ENCODE results near the gene RBKS.
"Not testable (repeated sequence)": the region's sequence is repeated elsewhere in the genome, so short reads cannot be mapped to it uniquely, and the experiment has no call there.

The RBKS gene

GRCh38 chr2:27869763-27870162 is 20.4 kb downstream of the RBKS start:
- no peak for DNase-seq

- no peak for DNase-seq
Measured at GRCh38 chr2:27866237-27866636, 23.9 kb downstream of the RBKS start.

GRCh38 chr2:27863955-27864354 is 26.2 kb downstream of the RBKS start:
- DNase-seq: not testable (repeated sequence)

GRCh38 chr2:27863146-27863545 is 27.0 kb downstream of the RBKS start:
- no peak for DNase-seq

GRCh38 chr2:27860111-27860510 is 30.1 kb downstream of the RBKS start:
- DNase-seq: no peak

GRCh38 chr2:27857417-27858172 is 32.6 kb downstream of the RBKS start:
- no peak for DNase-seq

- DNase-seq: no peak
Measured at GRCh38 chr2:27856956-27857355, 33.2 kb downstream of the RBKS start.

GRCh38 chr2:27856386-27856785 is 33.8 kb downstream of the RBKS start:
- DNase-seq: no peak

GRCh38 chr2:27855476-27855875 is 34.7 kb downstream of the RBKS start:
- DNase-seq: no peak

- no peak for DNase-seq
Measured at GRCh38 chr2:27854229-27854862, 35.8 kb downstream of the RBKS start.

- no peak for DNase-seq
Measured at GRCh38 chr2:27852691-27853090, 37.5 kb downstream of the RBKS start.

- no peak for DNase-seq
Measured at GRCh38 chr2:27849558-27850205, 40.5 kb downstream of the RBKS start.

- no peak for DNase-seq
Measured at GRCh38 chr2:27847333-27847732, 42.9 kb downstream of the RBKS start.

- DNase-seq: no peak
Measured at GRCh38 chr2:27844821-27845255, 45.3 kb downstream of the RBKS start.

- no peak for DNase-seq
Measured at GRCh38 chr2:27843992-27844391, 46.2 kb downstream of the RBKS start.

- no peak for DNase-seq
Measured at GRCh38 chr2:27842894-27843293, 47.3 kb downstream of the RBKS start.

GRCh38 chr2:27839022-27839618 is 51.1 kb downstream of the RBKS start:
- DNase-seq: no peak

- DNase-seq: no peak
Measured at GRCh38 chr2:27838502-27838901, 51.7 kb downstream of the RBKS start.

GRCh38 chr2:27833931-27834330 is 56.3 kb downstream of the RBKS start:
- DNase-seq: no peak

GRCh38 chr2:27832396-27832795 is 57.8 kb downstream of the RBKS start:
- no peak for DNase-seq

- DNase-seq: no peak
Measured at GRCh38 chr2:27831279-27832050, 58.7 kb downstream of the RBKS start.

GRCh38 chr2:27830656-27831055 is 59.5 kb downstream of the RBKS start:
- DNase-seq: no peak

GRCh38 chr2:27829791-27830190 is 60.4 kb downstream of the RBKS start:
- DNase-seq: no peak
